Measurements from ENCODE around the gene RPS6KC1.
"Not testable (repeated sequence)": the region's sequence is repeated elsewhere in the genome, so short reads cannot be mapped to it uniquely, and the experiment has no call there.

RPS6KC1 gene

GRCh38 chr1:213160442-213160841, 109.4 kb downstream of the RPS6KC1 start:
- DNase-seq (ENCODE audit: low read depth) = not testable (repeated sequence)

- peak; percentile 14 for DNase-seq (ENCODE audit: low read depth)
These were observed 111.3 kb downstream of the RPS6KC1 start for GRCh38 chr1:213162338-213162737.

- no peak for DNase-seq (ENCODE audit: low read depth)
These were observed 111.8 kb downstream of the RPS6KC1 start for GRCh38 chr1:213162862-213163261.

GRCh38 chr1:213163278-213163711, 112.3 kb downstream of the RPS6KC1 start:
- no peak for DNase-seq (ENCODE audit: low read depth)

- DNase-seq (ENCODE audit: low read depth) = no peak
These were observed 113.5 kb downstream of the RPS6KC1 start for GRCh38 chr1:213164561-213164960.

- DNase-seq (ENCODE audit: low read depth) = no peak
These were observed 115.8 kb downstream of the RPS6KC1 start for GRCh38 chr1:213166852-213167251.

- DNase-seq (ENCODE audit: low read depth) = no peak
These were observed 120.7 kb downstream of the RPS6KC1 start for GRCh38 chr1:213171711-213172110.

- DNase-seq (ENCODE audit: low read depth) = no peak
These were observed 125.3 kb downstream of the RPS6KC1 start for GRCh38 chr1:213176341-213176740.

- DNase-seq (ENCODE audit: low read depth) = no peak
These were observed 128.7 kb downstream of the RPS6KC1 start for GRCh38 chr1:213179784-213180183.

- no peak for DNase-seq (ENCODE audit: low read depth)
These were observed 129.8 kb downstream of the RPS6KC1 start for GRCh38 chr1:213180833-213181232.

GRCh38 chr1:213183036-213183672, 132.1 kb downstream of the RPS6KC1 start:
- DNase-seq (ENCODE audit: low read depth) = no peak

- DNase-seq (ENCODE audit: low read depth) = no peak
These were observed 135.1 kb downstream of the RPS6KC1 start for GRCh38 chr1:213186168-213186567.

- peak; percentile 17 for DNase-seq (ENCODE audit: low read depth)
These were observed 141.0 kb downstream of the RPS6KC1 start for GRCh38 chr1:213192026-213192425.

- no peak for DNase-seq (ENCODE audit: low read depth)
These were observed 143.3 kb downstream of the RPS6KC1 start for GRCh38 chr1:213194383-213194782.

GRCh38 chr1:213194855-213195254, 143.8 kb downstream of the RPS6KC1 start:
- no peak for DNase-seq (ENCODE audit: low read depth)

GRCh38 chr1:213196328-213197054, 145.4 kb downstream of the RPS6KC1 start:
- not testable (repeated sequence) for DNase-seq (ENCODE audit: low read depth)

- no peak for DNase-seq (ENCODE audit: low read depth)
These were observed 149.6 kb downstream of the RPS6KC1 start for GRCh38 chr1:213200630-213201029.

GRCh38 chr1:213201380-213202155, 150.5 kb downstream of the RPS6KC1 start:
- DNase-seq (ENCODE audit: low read depth) = peak; percentile 1

- DNase-seq (ENCODE audit: low read depth) = no peak
These were observed 160.2 kb downstream of the RPS6KC1 start for GRCh38 chr1:213211201-213211600.

- DNase-seq (ENCODE audit: low read depth) = not testable (repeated sequence)
These were observed 168.0 kb downstream of the RPS6KC1 start for GRCh38 chr1:213219076-213219475.

- no peak for DNase-seq (ENCODE audit: low read depth)
These were observed 170.2 kb downstream of the RPS6KC1 start for GRCh38 chr1:213221209-213221608.

- DNase-seq (ENCODE audit: low read depth) = no peak
These were observed 176.4 kb downstream of the RPS6KC1 start for GRCh38 chr1:213227458-213227857.

GRCh38 chr1:213231795-213232231, 180.8 kb downstream of the RPS6KC1 start:
- peak; percentile 69 for DNase-seq (ENCODE audit: low read depth)

Measured in ELR (cell line).